Heart right ventricle (tissue), 16 donors: ENCODE data around the gene OR2H2. TPM values are rescaled to one million over a fixed set of nuclear protein-coding genes. Genes with fewer than 3 reads are reported as not detected.

ENCODE experiments used
- ATAC-seq, 8 donors: fragments of 200-7000 bp; cut with Tn5 transposase; one replicate each; pipeline ENCODE4 v1.9.1; 2020; ENCODE audit warnings: mild to moderate bottlenecking in 8 of 8, moderate library complexity in 8 of 8, moderate number of reproducible peaks in 1 of 8
- DNase-seq, 2 donors: peaks; one replicate each; pipeline ENCODE4 v3.0.0-alpha.2; 2020
- H3K27ac ChIP-seq, 10 donors: fragments of 200-600 bp; sonication (generic) in 2 of 10; one replicate each; pipeline versions ENCODE4 v1.5.0 to v1.8.0; 2020 to 2022; ENCODE audit warnings: mild to moderate bottlenecking in 3 of 10
- H3K27me3 ChIP-seq, 7 donors: fragments of 200-600 bp; one replicate each; pipeline ENCODE4 v1.8.0; 2021 to 2022; ENCODE audit warnings: mild to moderate bottlenecking in 2 of 7
- H3K36me3 ChIP-seq, 9 donors: fragments of 200-600 bp; sonication (generic) in 1 of 9; one replicate each; pipeline versions ENCODE4 v1.5.0 to v1.8.0; 2020 to 2022; ENCODE audit warnings: mild to moderate bottlenecking in 2 of 9
- H3K4me1 ChIP-seq, 9 donors: fragments of 200-600 bp; sonication (generic) in 1 of 9; one replicate each; pipeline versions ENCODE4 v1.5.0 to v1.8.0; 2020 to 2022; ENCODE audit warnings: mild to moderate bottlenecking in 4 of 9
- H3K4me3 ChIP-seq, 10 donors: fragments of 200-600 bp; sonication (generic) in 2 of 10; one replicate each; pipeline versions ENCODE4 v1.5.0 to v1.8.0; 2020 to 2022; ENCODE audit warnings: mild to moderate bottlenecking in 7 of 10, moderate library complexity in 2 of 10
- H3K9me3 ChIP-seq, 11 donors: fragments of 200-600 bp in 10 of 11; sonication (generic) in 2 of 11; one replicate each; pipeline versions ENCODE4 v1.5.0 to v1.8.0; 2013 to 2022; ENCODE audit warnings: mild to moderate bottlenecking in 2 of 11, control low read depth in 1 of 11, moderate library complexity in 1 of 11
- CTCF ChIP-seq, 9 donors: fragments of 200-600 bp; sonication (generic) in 2 of 9; IDR thresholded peaks; one replicate each; pipeline versions ENCODE4 v1.5.0 to v1.8.0; 2021 to 2022; ENCODE audit warnings: antibody characterized with exemption in 9 of 9, mild to moderate bottlenecking in 5 of 9, moderate library complexity in 1 of 9
- WGBS, 2 donors: extraction: QIAGEN DNeasy Blood & Tissue Kit; methylation state at CpG; one replicate each; pipeline ENCODE4 v1.1.7; 2013; ENCODE audit warnings: inconsistent platforms in 1 of 2; 5-methylcytosine and 5-hydroxymethylcytosine counted together
- intact Hi-C, 10 donors: fragments of 100-400 bp; cut with DNase I; formaldehyde crosslinking; loops; one replicate each; pipeline versions ENCODE4 v1.11.1 to v1.14.2; 2022
- polyA plus RNA-seq, 2 donors: library from polyadenylated mRNA; stranded (reverse); fragments of 200-250 nt; gene quantifications; one replicate each; pipeline ENCODE4 v1.2.3, GENCODE V29; 2013
- total RNA-seq, 10 donors: library from RNA; stranded (reverse); fragmentation: NEBNext Ultra II Directional in 3 of 10; extraction: Animal tissue kit (Norgen Biotek cat#: 25700) in 3 of 10; gene quantifications; one replicate each; pipeline versions ENCODE4 v1.2.1 to v1.2.4, GENCODE V29; 2021 to 2023
- donor health status: Arrhythmogenic right ventricular cardiomyopathy.
- donor health status: ischemic (EF 13 %, LVEDD 7.1; RV severe dilation, severe dysfunction).
- donor health status: healthy with polysubstance abuse.
- donor health status: DM: no; HTN: yes; CAD: no.
- donor health status: DM: no; HTN: no; CAD: no.
- donor health status: ischemic (EF 25% LVEDD 6.9; RV normal size, moderate dysfunction).
- donor health status: ischemic (EF 25% LVEDD 5.7; RV mildly dilated, moderate dysfunction).
- donor health status: healthy.
- donor health status: DM: yes; HTN: yes; CAD: no.
- donor health status: Ischemic cardiomyopathy.
- donor health status: ischemic (EF 35%, LVEDD 5.7; RV mildly dilated, moderate dysfunction).
- donor health status: nonischemic (EF 11% LVEDD 7.7; RV severe dilation, severe dysfunction).
- donor health status: DM: yes; HTN: yes; CAD: no.
- donor health status: PGD.
- donor health status: ischemic (EF 29% LVEDD 5.4; RV normal size, mild dysfunction).
- donor health status: nonischemic (EF 23%, LVEDD 6.1; RV moderate dilation, normal function).

Gene OR2H2
- total and polyA plus RNA-seq, 12 donors = not detected

GRCh38 chr6:29593199-29593855 lies 8.4 kb downstream of the OR2H2 start:
- H3K9me3 ChIP-seq = no peaks in the 10 kb centered on the region
- H3K27me3 ChIP-seq = peaks cover 0 to 16% (median 13%) of the 10 kb centered on the region in 7 donors
- no peak overlapping the region for H3K4me3 ChIP-seq
- H3K4me1 ChIP-seq = no peaks in the 10 kb centered on the region
- intact Hi-C loops = no loop called here
- ATAC-seq = no peak
- WGBS, 2 donors = 22 to 28% methylated on average over 4 of the region's 4 CpGs
- no peak for DNase-seq
- no peaks in the 10 kb centered on the region for H3K36me3 ChIP-seq
- H3K27ac ChIP-seq = no peak overlapping the region
- no peak for TF ChIP-seq CTCF (IDR thresholded peaks at IDR 0.05)

- no peak for DNase-seq
- Histone ChIP-seq H3K9me3 (no peaks in the 10 kb centered on the region), H3K27me3 (peaks cover 0 to 13% (median 4%) of the 10 kb centered on the region in 7 donors), H3K36me3 (peaks cover 0 to 16% (median 0%) of the 10 kb centered on the region in 9 donors), H3K4me3 (no peak overlapping the region), H3K4me1 (no peaks in the 10 kb centered on the region), H3K27ac (no peak overlapping the region)
- intact Hi-C loops = no loop called here
- ATAC-seq = no peak
- no peak for TF ChIP-seq CTCF (IDR thresholded peaks at IDR 0.05)
- 78 to 80% methylated on average over 6 of the region's 6 CpGs for WGBS, 2 donors
Observed at GRCh38 chr6:29596381-29596900, 11.5 kb downstream of the OR2H2 start.

- H3K27me3 ChIP-seq = peaks cover 0 to 5% (median 0%) of the 10 kb centered on the region in 7 donors
- H3K36me3 ChIP-seq = peaks cover 0 to 23% (median 0%) of the 10 kb centered on the region in 9 donors
- no peaks in the 10 kb centered on the region for H3K9me3 ChIP-seq
- H3K27ac ChIP-seq = no peak overlapping the region
- H3K4me3 ChIP-seq = no peak overlapping the region
- intact Hi-C loops = no loop called here
- TF ChIP-seq CTCF (IDR thresholded peaks at IDR 0.05) = no peak
- WGBS, 2 donors = 87 to 96% methylated on average over 2 of the region's 2 CpGs
- ATAC-seq (no peak), DNase-seq (no peak)
- no peaks in the 10 kb centered on the region for H3K4me1 ChIP-seq
Observed at GRCh38 chr6:29597184-29597583, 12.3 kb downstream of the OR2H2 start.

GRCh38 chr6:29598172-29598747 lies 13.3 kb downstream of the OR2H2 start:
- ATAC-seq = peak in 1 of 8 donors; percentile 35
- H3K36me3 ChIP-seq = peaks cover 0 to 34% (median 7%) of the 10 kb centered on the region in 9 donors

More at GRCh38 chr6:29598172-29598747, 13.3 kb downstream of the OR2H2 start:
- intact Hi-C loops = no loop called here
- no peak for TF ChIP-seq CTCF (IDR thresholded peaks at IDR 0.05)
- Histone ChIP-seq H3K4me1 (no peaks in the 10 kb centered on the region), H3K27me3 (peaks cover 0 to 4% (median 0%) of the 10 kb centered on the region in 7 donors), H3K27ac (no peak overlapping the region), H3K4me3 (no peak overlapping the region), H3K9me3 (no peaks in the 10 kb centered on the region)
- WGBS, 2 donors = 56 to 59% methylated on average over 2 of the region's 2 CpGs
- no peak for DNase-seq
